Activated CD4-positive, CD25-positive, alpha-beta regulatory T cell treated with anti-CD3 and anti-CD28 coated beads, Interleukin-2, amount 50 U/mL, for 24 hours (primary cell): ENCODE data around the gene MUTYH.
"Not testable (repeated sequence)": the region's sequence is repeated elsewhere in the genome, so short reads cannot be mapped to it uniquely, and the experiment has no call there.

Experiments
- ATAC-seq, 2 donors: fragments of 150-1000 bp; cut with Tn5 transposase; one replicate each; pipeline ENCODE4 v1.10.0; 2021; ENCODE audit warnings: mild to moderate bottlenecking in 1 of 2, moderate library complexity in 1 of 2

The MUTYH gene

DNA sequence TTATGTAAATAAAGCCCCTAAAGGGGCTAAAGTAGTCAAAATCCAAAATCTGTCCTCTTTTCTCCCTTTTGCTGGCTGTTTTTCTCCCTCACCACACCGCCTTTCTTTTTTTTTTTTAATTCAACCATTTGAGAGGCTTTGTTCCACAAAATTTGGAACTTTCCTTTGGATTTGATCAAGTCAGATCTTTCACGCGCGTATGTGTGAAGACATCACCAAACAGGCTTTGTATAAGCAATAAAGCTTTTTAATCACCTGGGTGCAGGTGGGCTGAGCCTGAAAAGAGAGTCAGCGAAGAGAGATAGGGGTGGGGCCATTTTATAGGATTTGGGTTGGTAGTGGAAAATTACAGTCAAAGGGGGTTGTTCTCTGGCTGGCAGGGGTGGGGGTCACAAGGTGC is 18.8 kb downstream of the MUTYH start:
- ATAC-seq = no peak

DNA sequence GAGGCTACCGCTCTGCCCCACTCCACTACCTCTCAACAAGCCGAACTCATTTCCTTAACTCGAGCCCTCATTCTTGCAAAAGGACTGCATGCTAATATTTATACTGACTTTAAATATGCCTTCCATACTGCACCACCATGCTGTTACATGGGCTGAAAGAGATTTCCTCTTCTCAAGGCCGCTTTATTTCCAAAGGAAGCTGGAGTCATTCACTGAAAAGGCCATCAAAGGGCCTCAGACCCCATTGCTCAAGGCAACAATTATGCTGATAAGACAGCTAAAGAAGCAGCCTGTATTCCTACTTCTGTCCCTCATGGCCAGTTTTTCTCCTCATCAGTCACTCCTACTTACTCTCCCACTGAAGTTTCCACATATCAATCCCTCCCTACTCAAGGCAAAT is 20.5 kb downstream of the MUTYH start:
- ATAC-seq = no peak

DNA sequence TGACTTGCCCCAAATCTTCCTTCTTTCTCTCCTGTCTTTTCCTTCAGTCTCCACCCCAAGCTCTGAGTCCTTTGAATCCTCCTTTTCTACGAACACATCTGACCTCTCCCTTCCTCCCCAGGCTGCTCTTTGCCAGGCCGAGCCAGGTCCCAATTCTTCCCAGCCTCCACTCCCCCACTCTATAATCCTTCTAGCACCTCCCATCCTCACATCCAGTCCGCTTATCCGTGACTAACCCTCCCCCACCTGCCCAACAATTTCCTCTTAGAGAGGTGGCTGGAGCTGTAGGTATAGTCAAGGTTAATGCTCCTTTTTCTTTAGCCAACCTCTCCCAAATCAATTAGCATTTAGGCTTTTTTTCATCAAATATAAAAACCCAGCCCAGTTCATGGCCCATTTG is 23.1 kb downstream of the MUTYH start:
- ATAC-seq = no peak

DNA sequence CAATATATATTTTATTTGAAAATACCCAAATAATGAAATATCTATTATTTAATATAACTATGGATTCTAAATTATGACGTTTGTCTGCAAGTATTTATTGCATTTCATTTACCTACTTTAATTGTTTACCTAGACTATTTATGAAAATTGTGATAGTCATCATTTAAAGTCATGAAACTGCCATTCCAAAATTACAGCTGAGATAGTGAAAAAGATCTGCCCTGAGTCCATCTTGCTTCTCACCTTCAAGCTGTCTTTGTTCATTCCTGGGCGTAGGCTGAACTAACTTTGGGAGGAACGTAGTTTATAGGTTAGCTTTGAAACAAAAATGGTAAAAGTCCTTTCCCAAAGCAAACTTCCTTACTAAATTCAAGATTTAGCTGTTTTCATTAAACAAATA is 26.0 kb downstream of the MUTYH start:
- no peak for ATAC-seq

DNA sequence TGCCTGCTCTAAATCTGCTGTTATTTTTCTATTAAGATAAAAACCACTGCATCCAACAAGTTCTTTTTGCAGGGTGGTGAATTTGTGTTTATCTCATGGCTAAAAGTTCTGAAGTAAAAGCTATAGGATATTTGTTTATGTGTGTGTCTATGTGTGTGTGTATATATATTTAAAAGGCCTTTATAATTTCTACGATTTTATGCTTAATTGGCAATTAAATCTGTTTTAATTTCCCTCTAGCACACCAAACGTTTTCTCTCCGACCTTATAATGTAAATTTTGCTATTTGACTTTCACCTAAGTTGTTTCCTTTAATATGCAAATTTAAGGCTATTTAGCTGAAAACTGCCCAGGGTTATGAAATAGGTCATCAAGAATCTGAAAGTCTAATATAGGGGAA is 33.3 kb downstream of the MUTYH start:
- ATAC-seq = no peak

DNA sequence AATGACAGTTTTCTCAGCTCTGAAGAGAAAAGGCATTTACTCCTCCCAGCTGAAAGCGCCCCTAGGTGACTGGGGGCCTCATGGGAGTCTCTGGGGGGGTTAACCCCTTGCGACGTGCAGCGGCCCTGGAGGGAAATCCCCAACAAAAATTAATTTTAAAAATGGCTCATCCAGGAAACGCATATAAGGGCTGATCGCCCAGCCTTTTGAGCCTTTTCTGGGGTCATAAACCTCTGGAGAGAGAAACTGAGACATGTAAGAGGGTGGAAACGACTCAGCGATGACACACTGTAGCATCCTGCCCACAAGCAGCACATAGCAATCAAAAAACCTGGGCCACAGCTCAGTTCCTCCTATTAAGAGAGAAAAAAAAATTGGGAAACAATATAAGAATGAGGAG is 33.9 kb downstream of the MUTYH start:
- peak; percentile 46 to 55 for ATAC-seq

DNA sequence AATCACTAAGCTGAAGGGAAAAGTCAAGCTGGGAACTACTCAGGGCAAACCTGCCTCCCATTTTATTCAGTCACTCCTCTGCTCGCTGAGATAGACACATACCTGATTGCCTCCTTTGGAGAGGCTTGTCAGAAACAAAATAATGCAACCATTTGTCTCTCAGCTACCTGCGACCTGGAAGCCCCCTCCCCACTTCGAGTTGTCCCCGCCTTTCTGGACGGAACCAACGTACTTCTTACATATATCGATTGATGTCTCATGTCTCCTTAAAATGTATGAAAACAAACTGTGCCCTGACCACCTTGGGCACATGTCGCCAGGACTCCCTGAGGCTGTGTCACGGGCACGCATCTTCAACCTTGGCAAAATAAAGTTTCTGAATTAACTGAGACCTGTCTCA is 35.0 kb downstream of the MUTYH start:
- no peak for ATAC-seq

DNA sequence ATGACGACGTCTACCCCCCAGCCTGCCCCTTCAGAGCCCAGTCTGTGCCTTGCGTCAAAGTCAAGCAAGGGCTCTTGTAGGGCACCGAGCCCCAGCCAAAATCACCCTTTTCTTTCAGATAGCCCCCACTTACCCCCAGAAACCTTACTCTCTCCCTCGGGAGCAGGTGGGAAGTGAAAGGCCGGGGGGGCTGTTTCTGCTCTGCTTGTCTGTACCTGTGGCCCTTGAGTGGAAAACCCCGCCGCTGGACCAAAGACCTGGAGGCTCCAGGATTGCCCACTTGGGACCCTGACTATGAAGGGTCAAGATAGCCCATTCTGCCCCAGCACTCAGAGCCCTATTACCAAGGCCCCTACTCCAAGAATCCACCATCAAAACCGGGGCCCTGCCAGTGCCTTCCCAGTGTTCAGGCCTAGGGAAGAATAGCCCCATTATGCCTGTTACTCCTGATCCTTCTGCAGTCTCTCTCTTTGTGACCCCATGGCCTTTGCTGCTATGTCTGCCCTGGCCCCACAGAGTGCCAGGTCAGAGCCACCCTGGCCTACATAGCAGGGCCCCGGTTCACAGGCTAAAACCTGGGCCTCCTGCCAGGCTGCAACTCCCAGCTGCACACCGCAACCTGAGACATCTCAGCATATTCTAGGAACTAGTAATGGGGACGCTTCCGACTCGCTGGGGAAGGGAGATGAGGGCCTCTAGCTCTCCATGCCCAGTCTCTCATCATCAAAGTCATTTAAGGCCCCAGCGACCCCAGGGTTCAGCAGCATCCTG is 35.7 kb downstream of the MUTYH start:
- no peak for ATAC-seq

DNA sequence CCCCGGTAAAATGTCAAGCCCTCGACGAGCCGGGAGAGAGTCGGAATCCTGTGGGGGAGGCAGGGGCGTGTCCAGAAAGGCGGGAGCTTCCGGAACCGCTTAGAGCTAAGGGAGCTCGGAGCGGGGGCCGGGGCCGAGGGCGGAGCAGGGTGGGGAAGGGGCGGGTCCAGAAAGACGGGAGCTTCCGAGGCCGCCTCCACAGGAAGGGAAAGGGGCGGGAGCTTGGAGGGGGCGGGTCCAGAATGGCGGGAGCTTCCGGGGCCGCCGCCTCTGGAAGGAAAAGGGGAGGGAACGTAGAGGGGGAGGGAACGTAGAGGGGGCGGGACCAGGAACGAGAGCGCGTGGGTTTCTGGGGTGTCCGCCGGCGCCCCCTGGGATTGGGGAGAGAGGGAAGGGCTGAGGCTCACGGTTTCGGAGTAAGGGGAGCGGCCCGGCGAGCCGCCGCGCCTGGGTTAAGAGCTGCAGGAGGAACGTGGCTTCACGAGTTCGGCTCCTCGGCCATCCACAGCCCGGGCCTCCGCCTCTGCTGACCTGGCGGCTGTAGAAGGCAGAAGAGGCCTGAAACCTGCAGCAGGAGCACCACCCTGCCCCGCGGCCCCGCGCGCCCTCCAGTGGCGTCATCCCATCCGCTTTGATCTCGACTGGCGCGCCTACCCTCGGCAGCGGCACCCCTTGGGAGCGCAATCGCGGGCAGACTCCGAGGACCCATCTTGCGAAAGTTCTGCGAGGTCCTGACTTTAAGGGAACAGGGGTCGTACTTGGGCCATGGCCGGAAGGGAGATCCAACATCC is 36.5 kb downstream of the MUTYH start:
- peak; percentile 82 for ATAC-seq

DNA sequence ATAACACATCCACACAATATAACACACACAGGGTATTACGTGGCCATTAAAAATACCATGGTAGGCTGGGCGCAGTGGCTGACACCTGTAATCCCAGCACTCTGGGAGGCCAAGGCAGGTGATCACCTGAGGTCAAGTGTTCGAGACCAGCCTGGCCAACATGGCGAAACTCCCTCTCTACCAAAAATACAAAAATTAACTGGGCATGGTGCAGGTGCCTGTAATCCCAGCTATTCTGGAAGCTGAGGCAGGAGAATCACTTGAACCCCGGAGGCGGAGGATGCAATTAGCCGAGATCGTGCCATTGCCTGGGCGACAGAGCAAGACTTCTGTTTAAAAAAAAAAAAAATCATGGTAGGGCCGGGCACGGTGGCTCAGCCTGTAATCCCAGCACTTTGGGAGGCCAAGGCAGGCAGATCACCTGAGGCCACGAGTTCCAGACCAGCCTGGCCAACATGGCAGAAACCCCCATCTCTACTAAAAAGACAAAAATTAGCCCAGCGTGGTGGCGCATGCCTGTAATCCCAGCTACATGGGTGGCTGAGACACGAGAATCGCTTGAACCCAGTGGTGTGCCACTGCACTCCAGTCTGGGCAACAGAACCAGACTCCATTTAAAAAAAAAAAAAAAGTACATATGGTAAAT is 37.6 kb downstream of the MUTYH start:
- ATAC-seq = no peak

DNA sequence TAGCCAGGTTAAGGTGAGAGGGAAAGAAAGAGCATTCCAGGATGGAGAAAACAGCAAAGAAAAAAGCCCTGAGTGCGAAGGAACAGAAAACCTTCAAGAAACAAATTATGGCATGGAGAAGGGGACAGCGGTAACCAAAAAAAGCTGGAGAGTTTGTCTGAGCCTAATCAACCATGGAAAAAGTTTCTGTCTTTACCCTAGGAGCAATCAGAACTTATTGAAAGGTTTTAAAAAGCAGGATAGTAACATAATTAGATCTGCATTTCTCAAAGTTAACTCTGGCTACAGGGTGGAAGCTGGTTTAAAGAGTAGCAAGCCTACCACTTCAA is 39.6 kb downstream of the MUTYH start:
- no peak for ATAC-seq

DNA sequence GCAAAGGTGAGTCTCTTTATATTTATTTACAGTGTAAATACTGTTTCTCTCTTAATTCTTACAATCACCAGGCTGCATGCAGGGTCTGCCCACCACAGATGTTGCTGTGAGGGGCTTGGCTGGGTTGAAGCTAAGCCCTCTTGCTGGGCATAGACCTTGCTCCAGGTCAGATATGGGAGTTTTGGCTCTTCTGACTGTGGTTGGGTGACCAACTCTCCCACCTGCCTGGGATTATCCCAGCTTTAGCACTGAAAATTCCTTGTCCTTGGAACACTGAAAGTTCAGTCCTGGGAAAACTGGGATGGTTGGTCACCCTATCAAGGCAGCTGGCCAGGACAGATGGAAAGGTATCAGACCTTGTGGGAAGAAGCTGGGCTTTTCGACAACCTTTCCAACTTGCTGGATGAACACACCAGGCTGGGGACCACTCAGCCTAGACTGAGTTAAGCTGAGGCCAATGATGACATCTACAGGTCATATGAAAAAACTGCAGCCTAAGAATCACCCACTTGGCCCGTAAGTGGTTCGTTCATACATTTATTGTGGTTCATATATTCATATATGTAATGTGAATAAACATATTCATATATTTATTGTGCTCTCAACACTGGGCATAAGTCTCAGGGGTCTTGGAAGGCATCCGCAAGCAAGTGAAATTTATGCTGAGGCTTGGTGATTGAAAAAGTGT is 40.1 kb downstream of the MUTYH start:
- peak in 1 of 2 donors; percentile 9 for ATAC-seq

DNA sequence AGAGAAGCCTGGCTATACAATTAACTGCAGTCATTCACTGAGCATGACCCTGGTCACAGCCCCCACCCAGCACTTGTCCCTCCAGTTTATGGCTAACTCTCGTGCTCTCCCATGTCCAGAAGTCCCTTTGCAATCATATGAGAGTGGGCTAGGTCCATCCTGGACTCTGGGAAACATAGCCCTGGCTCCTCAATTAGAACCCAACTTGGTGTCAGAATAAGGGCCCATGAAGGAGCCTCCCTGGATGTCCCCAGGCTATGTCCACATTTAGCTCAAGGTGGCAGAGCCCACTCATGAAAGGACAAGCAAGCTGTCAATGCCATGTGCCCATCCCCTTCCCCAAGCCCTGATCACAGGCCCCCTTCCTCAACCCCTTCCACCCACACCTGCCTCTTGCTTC is 40.9 kb downstream of the MUTYH start:
- ATAC-seq = no peak

DNA sequence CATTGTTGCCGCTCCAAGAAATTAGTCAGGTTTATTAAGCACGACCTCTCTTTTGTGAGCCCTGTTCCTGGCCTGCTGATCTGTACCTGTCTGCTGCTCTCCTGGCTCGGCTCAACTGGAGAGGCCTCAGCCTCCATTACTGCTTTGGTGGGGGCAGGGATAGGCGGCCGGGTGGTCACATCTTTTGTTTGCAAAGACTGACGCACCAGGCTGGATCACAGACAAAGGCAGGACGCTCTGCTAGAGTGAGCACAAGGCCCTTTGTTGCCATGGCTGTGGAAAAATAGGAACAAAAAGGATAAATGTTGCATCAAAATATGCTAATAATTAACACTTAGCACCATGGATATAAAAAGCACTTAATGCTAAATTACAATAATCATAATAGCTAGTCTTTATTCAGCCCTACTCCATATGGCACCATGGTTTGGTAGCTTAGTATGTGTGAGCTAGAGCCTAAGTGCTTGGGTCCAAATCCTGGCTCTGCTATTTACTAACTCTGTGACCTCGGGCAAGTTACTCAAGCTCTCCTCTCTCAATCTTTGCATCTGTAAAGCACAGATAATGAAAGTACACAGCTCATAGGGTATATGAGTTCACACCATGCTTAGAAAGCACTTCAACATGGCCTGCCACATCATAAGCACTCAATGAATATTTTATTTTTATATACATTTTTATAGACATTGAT is 42.4 kb downstream of the MUTYH start:
- ATAC-seq = no peak

DNA sequence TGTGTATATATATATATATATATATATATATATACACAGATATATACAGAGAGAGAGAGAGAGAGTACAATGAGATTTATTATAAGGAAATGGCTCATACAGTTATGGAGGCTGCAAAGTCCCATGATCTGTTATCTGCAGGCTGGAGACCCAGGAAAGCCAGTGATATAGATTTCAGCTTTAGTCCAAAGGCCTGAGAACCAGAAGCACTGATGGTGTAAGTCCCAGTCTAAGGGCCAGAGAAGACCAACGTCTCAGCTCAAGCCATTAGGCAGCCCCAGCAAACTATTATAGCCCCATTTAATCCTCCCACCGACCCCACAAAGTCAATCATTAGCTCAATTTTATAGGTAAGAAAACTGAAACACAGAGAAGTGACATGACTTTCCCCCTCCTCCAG is 48.5 kb downstream of the MUTYH start:
- ATAC-seq = no peak

DNA sequence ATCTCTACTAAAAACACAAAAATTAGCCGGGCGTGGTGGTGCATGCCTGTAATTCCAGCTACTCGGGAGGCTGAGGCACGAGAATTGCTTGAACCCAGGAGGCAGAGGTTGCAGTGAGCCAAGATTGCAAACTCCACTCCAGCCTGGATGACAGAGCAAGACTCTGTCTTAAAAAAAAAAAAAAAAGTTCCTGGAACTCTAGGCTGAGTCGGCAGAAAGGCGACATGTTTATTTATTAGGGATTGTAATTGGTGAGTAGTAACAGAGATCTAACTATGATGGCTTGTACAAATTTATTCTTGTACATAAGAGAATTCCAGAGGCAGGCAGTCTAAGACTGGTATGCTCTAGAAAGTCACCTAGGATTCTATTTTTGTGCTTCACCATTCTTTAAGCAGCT is 49.2 kb downstream of the MUTYH start:
- not testable (repeated sequence) for ATAC-seq

DNA sequence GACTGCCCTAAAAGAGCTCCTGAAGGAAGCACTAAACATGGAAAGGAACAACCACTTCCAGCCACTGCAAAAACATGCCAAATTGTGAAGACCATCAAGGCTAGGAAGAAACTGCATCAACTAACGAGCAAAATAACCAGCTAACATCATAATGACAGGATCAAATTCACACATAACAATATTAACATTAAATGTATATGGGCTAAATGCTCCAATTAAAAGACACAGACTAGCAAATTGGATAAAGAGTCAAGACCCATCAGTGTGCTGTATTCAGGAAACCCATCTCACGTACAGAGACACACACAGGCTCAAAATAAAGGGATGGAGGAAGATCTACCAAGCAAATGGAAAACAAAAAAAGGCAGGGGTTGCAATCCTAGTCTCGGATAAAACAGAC is 53.7 kb downstream of the MUTYH start:
- not testable (repeated sequence) for ATAC-seq

DNA sequence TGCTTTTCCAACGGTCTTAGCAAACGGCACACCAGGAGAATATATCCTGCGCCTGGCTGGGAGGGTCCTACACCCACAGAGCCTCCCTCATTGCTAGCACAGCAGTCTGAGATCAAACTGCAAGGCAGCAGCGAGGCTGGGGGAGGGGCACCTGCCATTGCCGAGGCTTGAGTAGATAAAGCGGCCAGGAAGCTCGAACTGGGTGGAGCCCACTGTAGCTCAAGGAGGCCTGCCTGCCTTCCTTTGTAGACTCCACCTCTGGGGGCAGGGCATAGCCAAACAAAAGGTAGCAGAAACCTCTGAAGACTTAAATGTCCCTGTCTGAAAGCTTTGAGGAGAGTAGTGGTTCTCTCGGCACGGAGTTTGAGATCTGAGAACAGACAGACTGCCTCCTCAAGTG is 55.4 kb downstream of the MUTYH start:
- not testable (repeated sequence) for ATAC-seq

DNA sequence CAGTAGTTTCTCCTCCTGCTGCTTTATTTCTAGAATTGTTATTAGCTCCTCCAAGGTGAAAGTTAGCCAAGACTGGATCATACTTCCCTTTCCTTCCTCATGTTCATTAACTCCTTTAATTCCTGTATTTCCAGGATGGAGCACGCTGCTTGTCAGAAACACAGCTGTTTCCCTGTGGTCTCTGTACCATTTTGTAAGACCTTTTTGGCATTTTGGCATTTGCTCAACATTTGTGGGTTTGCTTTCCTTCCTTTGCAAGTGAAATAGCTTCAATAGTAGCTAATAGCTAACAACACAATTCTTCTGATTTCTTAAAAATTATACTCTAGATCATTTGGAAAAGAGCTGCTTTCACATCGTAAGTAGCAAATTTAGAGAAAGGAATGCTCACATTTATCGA is 57.9 kb downstream of the MUTYH start:
- ATAC-seq = no peak
